HepG2 (cell line): ENCODE data around the gene VCPKMT. TPM values are rescaled to one million over a fixed set of nuclear protein-coding genes. Genes with fewer than 3 reads are reported as not detected.

ENCODE experiments used
- ADNP ChIP-seq: sonication (generic); formaldehyde crosslinking; IDR thresholded peaks from 2 replicates; pipeline ENCODE4 v1.4.0; 2020; ENCODE audit warnings: missing genetic modification reagents
- CBX1 ChIP-seq: IDR thresholded peaks from one replicate; pipeline ENCODE4 v1.6.1; 2016; ENCODE audit warnings: antibody characterized with exemption, low read depth
- CCAR2 ChIP-seq: fragments of 200-400 bp; formaldehyde crosslinking; optimal IDR thresholded peaks from 2 replicates; pipeline ENCODE3; 2018; ENCODE audit warnings: low read depth, mild to moderate bottlenecking, low read length, moderate library complexity
- FLYWCH1 ChIP-seq: sonication (generic); formaldehyde crosslinking; IDR thresholded peaks from 2 replicates; pipeline ENCODE4 v1.8.1; 2023; ENCODE audit warnings: mild to moderate bottlenecking, missing genetic modification reagents
- FOXC1 ChIP-seq: sonication (generic); formaldehyde crosslinking; IDR thresholded peaks from 2 replicates; pipeline ENCODE4 v1.8.0; 2022; ENCODE audit warnings: mild to moderate bottlenecking, missing genetic modification reagents, borderline replicate concordance
- HDAC1 ChIP-seq: sonication (generic); formaldehyde crosslinking; IDR thresholded peaks from 2 replicates; pipeline ENCODE4 v1.5.1; 2020; ENCODE audit warnings: mild to moderate bottlenecking, missing genetic modification reagents
- KLF12 ChIP-seq: sonication (generic); formaldehyde crosslinking; IDR thresholded peaks from 2 replicates; pipeline ENCODE4 v1.4.0; 2020; ENCODE audit warnings: missing genetic modification reagents, borderline replicate concordance
- MIXL1 ChIP-seq: IDR thresholded peaks from 2 replicates; pipeline ENCODE4 v1.6.1; 2016
- MXI1 ChIP-seq: IDR thresholded peaks from 3 replicates; pipeline ENCODE4 v1.6.1; 2012; ENCODE audit warnings: low read depth, low read length, inconsistent platforms, borderline replicate concordance
- NFE2L1 ChIP-seq: sonication (generic); formaldehyde crosslinking; IDR thresholded peaks from 2 replicates; pipeline ENCODE4 v1.4.0; 2020; ENCODE audit warnings: missing genetic modification reagents, mild to moderate bottlenecking, borderline replicate concordance
- PHB2 ChIP-seq: fragments of 450-650 bp; IDR thresholded peaks from 2 replicates; pipeline ENCODE4 v1.6.1; 2018; ENCODE audit not compliant: partially characterized antibody
- RAD21 ChIP-seq: fragments of 450-650 bp; formaldehyde crosslinking; IDR thresholded peaks from 2 replicates; pipeline ENCODE4 v1.5.0; 2020; ENCODE audit warnings: mild to moderate bottlenecking
- RFXAP ChIP-seq: sonication (generic); formaldehyde crosslinking; IDR thresholded peaks from 2 replicates; pipeline ENCODE4 v1.4.0; 2020; ENCODE audit warnings: missing genetic modification reagents, borderline replicate concordance
- SETDB1 ChIP-seq: sonication (generic); formaldehyde crosslinking; IDR thresholded peaks from 2 replicates; pipeline ENCODE4 v1.5.1; 2020; ENCODE audit warnings: missing genetic modification reagents, mild to moderate bottlenecking, borderline replicate concordance
- U2AF2 ChIP-seq: fragments of 200-400 bp; formaldehyde crosslinking; IDR thresholded peaks from 2 replicates; pipeline ENCODE4 v1.6.1; 2017; ENCODE audit warnings: low read depth, mild to moderate bottlenecking, low read length
- XRCC5 ChIP-seq: fragments of 200-400 bp; formaldehyde crosslinking; optimal IDR thresholded peaks from 2 replicates; pipeline ENCODE3; 2017; ENCODE audit warnings: mild to moderate bottlenecking, low read length
- ZNF557 ChIP-seq: sonication (generic); formaldehyde crosslinking; IDR thresholded peaks from 2 replicates; pipeline ENCODE4 v1.4.0; 2020; ENCODE audit warnings: missing genetic modification reagents
- ZNF558 ChIP-seq: sonication (generic); formaldehyde crosslinking; IDR thresholded peaks from 2 replicates; pipeline ENCODE4 v1.9.0; 2022; ENCODE audit warnings: mild to moderate bottlenecking, missing genetic modification reagents, borderline replicate concordance
- polyA plus RNA-seq, 8 experiments: library from polyadenylated mRNA; depleted of rRNA in 3 of 8; stranded (reverse) in 7 of 8; unstranded in 1 of 8; fragments of >200 nt; fragmentation: Illumina TruSeq in 4 of 8; extraction: Trizol in 4 of 8; gene quantifications; 2 replicates each; pipeline versions ENCODE4 v1.2.1 to v1.2.3, GENCODE V29; 2011 to 2016; ENCODE audit warnings: low read depth in 4 of 8, missing spikeins in 1 of 8, mixed read lengths in 1 of 8; ENCODE audit not compliant: insufficient read depth in 1 of 8
- total RNA-seq, 5 experiments: library from RNA; depleted of rRNA; stranded (reverse); fragments of >200 nt; fragmentation: Illumina TruSeq; extraction: Trizol; gene quantifications; 2 replicates each; pipeline ENCODE4 v1.2.3, GENCODE V29; 2016; ENCODE audit warnings: low read depth in 1 of 5
- TF ChIP-seq, protein P1 (sequence below): sonication (generic); formaldehyde crosslinking; IDR thresholded peaks from 2 replicates; pipeline ENCODE4 v1.5.0; 2020; ENCODE audit warnings: mild to moderate bottlenecking, missing genetic modification reagents, borderline replicate concordance
- TF ChIP-seq, protein P2 (sequence below): sonication (generic); formaldehyde crosslinking; IDR thresholded peaks from 2 replicates; pipeline ENCODE4 v1.5.0; 2020; ENCODE audit warnings: missing genetic modification reagents, mild to moderate bottlenecking, borderline replicate concordance
- TF ChIP-seq, protein P3 (sequence below): sonication (generic); formaldehyde crosslinking; IDR thresholded peaks from 2 replicates; pipeline ENCODE4 v1.5.1; 2020; ENCODE audit warnings: mild to moderate bottlenecking, missing genetic modification reagents, moderate library complexity
- TF ChIP-seq, protein P4 (sequence below): sonication (generic); formaldehyde crosslinking; IDR thresholded peaks from 2 replicates; pipeline ENCODE4 v1.9.0; 2021; ENCODE audit warnings: missing genetic modification reagents, mild to moderate bottlenecking, borderline replicate concordance
- TF ChIP-seq, protein P5 (sequence below): sonication (generic); formaldehyde crosslinking; IDR thresholded peaks from 2 replicates; pipeline ENCODE4 v1.4.0; 2020; ENCODE audit warnings: missing genetic modification reagents, mild to moderate bottlenecking, borderline replicate concordance

VCPKMT gene
- total and polyA plus RNA-seq, 2 of the 13 experiments (the other 11 are each of a cell fraction or from before 2014, with no cell fraction given), result 3.9 to 5.4 TPM

DNA sequence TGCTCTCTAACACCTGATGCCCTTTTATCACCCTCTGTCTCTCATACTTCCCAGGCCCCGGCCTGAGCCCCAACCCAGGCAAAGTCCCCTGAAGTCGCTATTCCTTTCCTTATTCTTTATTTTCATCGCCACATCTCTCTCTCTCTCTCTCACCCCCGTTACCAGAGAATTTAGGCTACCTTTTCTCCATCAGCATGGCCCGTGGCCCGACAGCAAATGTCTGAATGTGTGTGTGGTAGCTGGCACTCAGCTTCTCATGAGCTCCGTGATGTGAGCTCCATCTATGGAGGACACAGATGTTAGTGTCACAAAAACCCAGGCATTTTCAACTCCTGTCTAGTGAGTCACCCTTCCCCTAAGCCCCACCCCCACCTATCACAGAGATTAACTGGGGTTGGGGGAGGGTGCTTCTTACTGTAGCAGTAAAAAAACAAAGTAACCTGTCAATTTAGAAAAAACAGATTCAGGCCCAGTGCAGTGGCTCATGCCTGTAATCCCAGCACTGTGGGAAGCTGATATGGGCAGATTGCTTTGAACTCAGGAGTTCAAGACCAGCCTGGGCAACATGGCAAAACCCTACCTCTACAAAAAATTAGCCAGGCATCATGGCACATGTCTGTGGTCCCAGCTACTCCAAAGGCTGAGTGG is 53.8 kb downstream of the VCPKMT start (continued):
- TF ChIP-seq MIXL1 (CRISPR knock-in tag) (peak; percentile 45; the same call in 1 of the 2 replicates), PHB2 (no peak), SETDB1 (CRISPR knock-in tag) (no peak), ZNF558 (no peak), KLF12 (no peak), HDAC1 (no peak), CBX1 (no peak), ADNP (CRISPR knock-in tag) (no peak; the same call in 1 of the 2 replicates), FOXC1 (CRISPR knock-in tag) (no peak), CCAR2 (no peak), RAD21 (CRISPR knock-in tag) (no peak), RFXAP (CRISPR knock-in tag) (no peak), ZNF557 (CRISPR knock-in tag) (no peak), NFE2L1 (CRISPR knock-in tag) (no peak), U2AF2 (no peak), FLYWCH1 (CRISPR knock-in tag) (no peak), XRCC5 (no peak), MXI1 (peak; percentile 47; the same call in 1 of the 3 replicates)
- TF ChIP-seq, protein P1, sequence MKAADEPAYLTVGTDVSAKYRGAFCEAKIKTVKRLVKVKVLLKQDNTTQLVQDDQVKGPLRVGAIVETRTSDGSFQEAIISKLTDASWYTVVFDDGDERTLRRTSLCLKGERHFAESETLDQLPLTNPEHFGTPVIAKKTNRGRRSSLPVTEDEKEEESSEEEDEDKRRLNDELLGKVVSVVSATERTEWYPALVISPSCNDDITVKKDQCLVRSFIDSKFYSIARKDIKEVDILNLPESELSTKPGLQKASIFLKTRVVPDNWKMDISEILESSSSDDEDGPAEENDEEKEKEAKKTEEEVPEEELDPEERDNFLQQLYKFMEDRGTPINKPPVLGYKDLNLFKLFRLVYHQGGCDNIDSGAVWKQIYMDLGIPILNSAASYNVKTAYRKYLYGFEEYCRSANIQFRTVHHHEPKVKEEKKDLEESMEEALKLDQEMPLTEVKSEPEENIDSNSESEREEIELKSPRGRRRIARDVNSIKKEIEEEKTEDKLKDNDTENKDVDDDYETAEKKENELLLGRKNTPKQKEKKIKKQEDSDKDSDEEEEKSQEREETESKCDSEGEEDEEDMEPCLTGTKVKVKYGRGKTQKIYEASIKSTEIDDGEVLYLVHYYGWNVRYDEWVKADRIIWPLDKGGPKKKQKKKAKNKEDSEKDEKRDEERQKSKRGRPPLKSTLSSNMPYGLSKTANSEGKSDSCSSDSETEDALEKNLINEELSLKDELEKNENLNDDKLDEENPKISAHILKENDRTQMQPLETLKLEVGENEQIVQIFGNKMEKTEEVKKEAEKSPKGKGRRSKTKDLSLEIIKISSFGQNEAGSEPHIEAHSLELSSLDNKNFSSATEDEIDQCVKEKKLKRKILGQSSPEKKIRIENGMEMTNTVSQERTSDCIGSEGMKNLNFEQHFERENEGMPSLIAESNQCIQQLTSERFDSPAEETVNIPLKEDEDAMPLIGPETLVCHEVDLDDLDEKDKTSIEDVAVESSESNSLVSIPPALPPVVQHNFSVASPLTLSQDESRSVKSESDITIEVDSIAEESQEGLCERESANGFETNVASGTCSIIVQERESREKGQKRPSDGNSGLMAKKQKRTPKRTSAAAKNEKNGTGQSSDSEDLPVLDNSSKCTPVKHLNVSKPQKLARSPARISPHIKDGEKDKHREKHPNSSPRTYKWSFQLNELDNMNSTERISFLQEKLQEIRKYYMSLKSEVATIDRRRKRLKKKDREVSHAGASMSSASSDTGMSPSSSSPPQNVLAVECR (CRISPR knock-in tag), result no peak; the same call in 1 of the 2 replicates
- TF ChIP-seq, protein P2, sequence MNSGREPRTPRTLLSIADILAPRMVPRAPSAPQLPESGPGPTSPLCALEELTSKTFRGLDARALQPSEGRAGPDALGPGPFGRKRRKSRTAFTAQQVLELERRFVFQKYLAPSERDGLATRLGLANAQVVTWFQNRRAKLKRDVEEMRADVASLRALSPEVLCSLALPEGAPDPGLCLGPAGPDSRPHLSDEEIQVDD (CRISPR knock-in tag), result no peak
- TF ChIP-seq, protein P3, sequence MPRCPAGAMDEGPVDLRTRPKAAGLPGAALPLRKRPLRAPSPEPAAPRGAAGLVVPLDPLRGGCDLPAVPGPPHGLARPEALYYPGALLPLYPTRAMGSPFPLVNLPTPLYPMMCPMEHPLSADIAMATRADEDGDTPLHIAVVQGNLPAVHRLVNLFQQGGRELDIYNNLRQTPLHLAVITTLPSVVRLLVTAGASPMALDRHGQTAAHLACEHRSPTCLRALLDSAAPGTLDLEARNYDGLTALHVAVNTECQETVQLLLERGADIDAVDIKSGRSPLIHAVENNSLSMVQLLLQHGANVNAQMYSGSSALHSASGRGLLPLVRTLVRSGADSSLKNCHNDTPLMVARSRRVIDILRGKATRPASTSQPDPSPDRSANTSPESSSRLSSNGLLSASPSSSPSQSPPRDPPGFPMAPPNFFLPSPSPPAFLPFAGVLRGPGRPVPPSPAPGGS (CRISPR knock-in tag), result no peak
- TF ChIP-seq, protein P4, sequence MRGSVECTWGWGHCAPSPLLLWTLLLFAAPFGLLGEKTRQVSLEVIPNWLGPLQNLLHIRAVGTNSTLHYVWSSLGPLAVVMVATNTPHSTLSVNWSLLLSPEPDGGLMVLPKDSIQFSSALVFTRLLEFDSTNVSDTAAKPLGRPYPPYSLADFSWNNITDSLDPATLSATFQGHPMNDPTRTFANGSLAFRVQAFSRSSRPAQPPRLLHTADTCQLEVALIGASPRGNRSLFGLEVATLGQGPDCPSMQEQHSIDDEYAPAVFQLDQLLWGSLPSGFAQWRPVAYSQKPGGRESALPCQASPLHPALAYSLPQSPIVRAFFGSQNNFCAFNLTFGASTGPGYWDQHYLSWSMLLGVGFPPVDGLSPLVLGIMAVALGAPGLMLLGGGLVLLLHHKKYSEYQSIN (CRISPR knock-in tag), result no peak
- TF ChIP-seq, protein P5, sequence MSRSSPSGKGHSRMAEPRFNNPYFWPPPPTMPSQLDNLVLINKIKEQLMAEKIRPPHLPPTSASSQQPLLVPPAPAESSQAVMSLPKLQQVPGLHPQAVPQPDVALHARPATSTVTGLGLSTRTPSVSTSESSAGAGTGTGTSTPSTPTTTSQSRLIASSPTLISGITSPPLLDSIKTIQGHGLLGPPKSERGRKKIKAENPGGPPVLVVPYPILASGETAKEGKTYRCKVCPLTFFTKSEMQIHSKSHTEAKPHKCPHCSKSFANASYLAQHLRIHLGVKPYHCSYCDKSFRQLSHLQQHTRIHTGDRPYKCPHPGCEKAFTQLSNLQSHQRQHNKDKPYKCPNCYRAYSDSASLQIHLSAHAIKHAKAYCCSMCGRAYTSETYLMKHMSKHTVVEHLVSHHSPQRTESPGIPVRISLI, result peak; percentile 85; the same call in 1 of the 2 replicates
